Dendritic cell treated with granulocyte-macrophage colony-stimulating factor and Interleukin-4, amounts not matched to agents 40 ng/mL and 50 ng/mL, for 4 days (primary cell): Measurements from ENCODE around the gene BCL7B.
"Not testable (repeated sequence)": the region's sequence is repeated elsewhere in the genome, so short reads cannot be mapped to it uniquely, and the experiment has no call there.

Experiments used
- H3K27ac Mint-ChIP-seq: one replicate; pipeline ENCODE4 v1.8.0; 2022; ENCODE audit warnings: mild to moderate bottlenecking, mixed read lengths
- H3K27me3 Mint-ChIP-seq: one replicate; pipeline ENCODE4 v1.8.0; 2022; ENCODE audit warnings: mild to moderate bottlenecking, mixed read lengths
- H3K36me3 Mint-ChIP-seq: one replicate; pipeline ENCODE4 v1.8.0; 2022; ENCODE audit warnings: low read depth, mixed read lengths
- H3K4me1 Mint-ChIP-seq: one replicate; pipeline ENCODE4 v1.8.0; 2022; ENCODE audit warnings: low read depth, mixed read lengths
- H3K4me3 Mint-ChIP-seq: one replicate; pipeline ENCODE4 v1.8.0; 2022; ENCODE audit warnings: mild to moderate bottlenecking, moderate library complexity, mixed read lengths
- H3K9me3 Mint-ChIP-seq: one replicate; pipeline ENCODE4 v1.8.0; 2022; ENCODE audit warnings: mixed read lengths
- intact Hi-C: fragments of 100-400 bp; cut with micrococcal nuclease; formaldehyde crosslinking; loops from one replicate; pipeline ENCODE4 v1.15.0; 2022

BCL7B gene

GRCh38 chr7:73517241-73517995 is 40.1 kb downstream of the BCL7B start:
- peaks cover 36% of the 10 kb centered on the region for H3K4me1 Mint-ChIP-seq
- H3K27me3 Mint-ChIP-seq, result no peaks in the 10 kb centered on the region
- H3K9me3 Mint-ChIP-seq, result no peaks in the 10 kb centered on the region
- intact Hi-C loops, result no loop called here
- no peak overlapping the region for H3K27ac Mint-ChIP-seq
- H3K36me3 Mint-ChIP-seq, result peaks cover 81% of the 10 kb centered on the region
- no peak overlapping the region for H3K4me3 Mint-ChIP-seq

GRCh38 chr7:73515178-73515577 is 42.3 kb downstream of the BCL7B start:
- no peak overlapping the region for H3K4me3 Mint-ChIP-seq
- intact Hi-C loops, result no loop called here
- no peaks in the 10 kb centered on the region for H3K27me3 Mint-ChIP-seq
- H3K4me1 Mint-ChIP-seq, result peaks cover 25% of the 10 kb centered on the region
- H3K9me3 Mint-ChIP-seq, result no peaks in the 10 kb centered on the region
- H3K27ac Mint-ChIP-seq, result no peak overlapping the region
- peaks cover 91% of the 10 kb centered on the region for H3K36me3 Mint-ChIP-seq

GRCh38 chr7:73512018-73512780 is 45.3 kb downstream of the BCL7B start:
- intact Hi-C loops, result no loop called here
- H3K4me1 Mint-ChIP-seq, result peaks cover 4% of the 10 kb centered on the region
- no peak overlapping the region for H3K4me3 Mint-ChIP-seq
- no peaks in the 10 kb centered on the region for H3K9me3 Mint-ChIP-seq
- no peak overlapping the region for H3K27ac Mint-ChIP-seq
- peaks cover 99% of the 10 kb centered on the region for H3K36me3 Mint-ChIP-seq
- H3K27me3 Mint-ChIP-seq, result no peaks in the 10 kb centered on the region

- intact Hi-C loops, result loop anchor here (10.0 kb wide), 1 partner anchor 55 kb away; no protein-coding TSS in a partner anchor
- H3K36me3 Mint-ChIP-seq, result peaks cover 99% of the 10 kb centered on the region
- no peak overlapping the region for H3K4me3 Mint-ChIP-seq
- no peak overlapping the region for H3K27ac Mint-ChIP-seq
- no peaks in the 10 kb centered on the region for H3K4me1 Mint-ChIP-seq
- H3K27me3 Mint-ChIP-seq, result no peaks in the 10 kb centered on the region
- no peaks in the 10 kb centered on the region for H3K9me3 Mint-ChIP-seq
Measured at GRCh38 chr7:73509463-73509862, 48.0 kb downstream of the BCL7B start.

- Mint-ChIP-seq H3K4me1 (no peaks in the 10 kb centered on the region), H3K4me3 (no peak overlapping the region), H3K27ac (no peak overlapping the region), H3K9me3 (no peaks in the 10 kb centered on the region), H3K27me3 (no peaks in the 10 kb centered on the region), H3K36me3 (peaks cover 99% of the 10 kb centered on the region)
- intact Hi-C loops, result loop anchor here (10.0 kb wide), 1 partner anchor 53 kb away; no protein-coding TSS in a partner anchor
Measured at GRCh38 chr7:73507556-73507955, 49.9 kb downstream of the BCL7B start.

GRCh38 chr7:73504920-73505319 is 52.6 kb downstream of the BCL7B start:
- no peaks in the 10 kb centered on the region for H3K9me3 Mint-ChIP-seq
- intact Hi-C loops, result loop anchor here (10.0 kb wide), 1 partner anchor 50 kb away; no protein-coding TSS in a partner anchor
- no peaks in the 10 kb centered on the region for H3K4me1 Mint-ChIP-seq
- H3K27me3 Mint-ChIP-seq, result no peaks in the 10 kb centered on the region
- H3K27ac Mint-ChIP-seq, result no peak overlapping the region
- H3K4me3 Mint-ChIP-seq, result no peak overlapping the region
- peaks cover 100% of the 10 kb centered on the region for H3K36me3 Mint-ChIP-seq

GRCh38 chr7:73504017-73504416 is 53.5 kb downstream of the BCL7B start:
- no peaks in the 10 kb centered on the region for H3K9me3 Mint-ChIP-seq
- intact Hi-C loops, result loop anchor here (10.0 kb wide), 1 partner anchor 49 kb away; no protein-coding TSS in a partner anchor
- peaks cover 100% of the 10 kb centered on the region for H3K36me3 Mint-ChIP-seq
- H3K4me1 Mint-ChIP-seq, result no peaks in the 10 kb centered on the region
- H3K27me3 Mint-ChIP-seq, result no peaks in the 10 kb centered on the region
- H3K27ac Mint-ChIP-seq, result no peak overlapping the region
- H3K4me3 Mint-ChIP-seq, result no peak overlapping the region

GRCh38 chr7:73503229-73503628 is 54.3 kb downstream of the BCL7B start:
- Mint-ChIP-seq H3K27ac (no peak overlapping the region), H3K4me3 (no peak overlapping the region), H3K4me1 (no peaks in the 10 kb centered on the region), H3K9me3 (no peaks in the 10 kb centered on the region), H3K36me3 (peaks cover 100% of the 10 kb centered on the region), H3K27me3 (no peaks in the 10 kb centered on the region)
- intact Hi-C loops, result loop anchor here (10.0 kb wide), 1 partner anchor 48 kb away; no protein-coding TSS in a partner anchor

GRCh38 chr7:73496626-73497025 is 60.9 kb downstream of the BCL7B start:
- no peaks in the 10 kb centered on the region for H3K27me3 Mint-ChIP-seq
- H3K9me3 Mint-ChIP-seq, result no peaks in the 10 kb centered on the region
- H3K36me3 Mint-ChIP-seq, result peaks cover 100% of the 10 kb centered on the region
- H3K4me1 Mint-ChIP-seq, result no peaks in the 10 kb centered on the region
- no peak overlapping the region for H3K27ac Mint-ChIP-seq
- intact Hi-C loops, result no loop called here
- H3K4me3 Mint-ChIP-seq, result no peak overlapping the region

- H3K36me3 Mint-ChIP-seq, result peaks cover 100% of the 10 kb centered on the region
- H3K4me1 Mint-ChIP-seq, intact Hi-C loops, H3K27ac Mint-ChIP-seq, H3K4me3 Mint-ChIP-seq, H3K27me3 Mint-ChIP-seq, H3K9me3 Mint-ChIP-seq: not testable (repeated sequence)
Measured at GRCh38 chr7:73495507-73495906, 62.0 kb downstream of the BCL7B start.

GRCh38 chr7:73489976-73490375 is 67.5 kb downstream of the BCL7B start:
- no peaks in the 10 kb centered on the region for H3K4me1 Mint-ChIP-seq
- no peak overlapping the region for H3K27ac Mint-ChIP-seq
- H3K36me3 Mint-ChIP-seq, result peaks cover 90% of the 10 kb centered on the region
- H3K4me3 Mint-ChIP-seq, result no peak overlapping the region
- intact Hi-C loops, result no loop called here
- no peaks in the 10 kb centered on the region for H3K9me3 Mint-ChIP-seq
- H3K27me3 Mint-ChIP-seq, result no peaks in the 10 kb centered on the region

GRCh38 chr7:73487486-73487885 is 70.0 kb downstream of the BCL7B start:
- H3K4me1 Mint-ChIP-seq, result no peaks in the 10 kb centered on the region
- peaks cover 90% of the 10 kb centered on the region for H3K36me3 Mint-ChIP-seq
- no peak overlapping the region for H3K27ac Mint-ChIP-seq
- no peaks in the 10 kb centered on the region for H3K9me3 Mint-ChIP-seq
- H3K27me3 Mint-ChIP-seq, result no peaks in the 10 kb centered on the region
- intact Hi-C loops, result no loop called here
- no peak overlapping the region for H3K4me3 Mint-ChIP-seq
